H4 (cell line): ENCODE results near the gene TRPM3. TPM values are rescaled to one million over a fixed set of nuclear protein-coding genes. Genes with fewer than 3 reads are reported as not detected.
A peak's percentile ranks its signal among the peaks of the same experiment; 100 is the strongest.

Experiments used
- DNase-seq: peaks from one replicate; pipeline ENCODE4 v3.0.0-alpha.2; 2015; ENCODE audit warnings: low spot score
- total RNA-seq: library from RNA; depleted of rRNA; stranded (reverse); fragments of >200 nt; shearing (Covaris generic); gene quantifications from 2 replicates; pipeline ENCODE4 v1.2.3, GENCODE V29; 2014

The TRPM3 gene
- total RNA-seq, 1 experiment from 2014 or later = 0.14 TPM

GRCh38 chr9:70556771-70557170 lies 564.6 kb downstream of the TRPM3 start:
- DNase-seq = no peak

- DNase-seq = no peak
These were observed 566.5 kb downstream of the TRPM3 start for GRCh38 chr9:70554881-70555280.

- DNase-seq = peak; percentile 30
These were observed 567.4 kb downstream of the TRPM3 start for GRCh38 chr9:70553707-70554673.

GRCh38 chr9:70552561-70552960 lies 568.9 kb downstream of the TRPM3 start:
- no peak for DNase-seq

- DNase-seq = no peak
These were observed 569.6 kb downstream of the TRPM3 start for GRCh38 chr9:70551801-70552200.

- DNase-seq = peak; percentile 41
These were observed 570.0 kb downstream of the TRPM3 start for GRCh38 chr9:70551396-70551795.

GRCh38 chr9:70549926-70550325 lies 571.5 kb downstream of the TRPM3 start:
- DNase-seq = no peak

GRCh38 chr9:70542311-70542931 lies 579.0 kb downstream of the TRPM3 start:
- no peak for DNase-seq

GRCh38 chr9:70540016-70540415 lies 581.4 kb downstream of the TRPM3 start:
- DNase-seq = no peak

GRCh38 chr9:70539526-70539925 lies 581.9 kb downstream of the TRPM3 start:
- DNase-seq = no peak

- no peak for DNase-seq
These were observed 582.4 kb downstream of the TRPM3 start for GRCh38 chr9:70539001-70539400.

- no peak for DNase-seq
These were observed 584.3 kb downstream of the TRPM3 start for GRCh38 chr9:70537084-70537483.

- DNase-seq = no peak
These were observed 585.7 kb downstream of the TRPM3 start for GRCh38 chr9:70535546-70536323.

- DNase-seq = no peak
These were observed 587.0 kb downstream of the TRPM3 start for GRCh38 chr9:70534471-70534870.

GRCh38 chr9:70534061-70534460 lies 587.4 kb downstream of the TRPM3 start:
- DNase-seq = no peak

GRCh38 chr9:70533492-70533891 lies 587.9 kb downstream of the TRPM3 start:
- DNase-seq = no peak

- DNase-seq = no peak
These were observed 588.7 kb downstream of the TRPM3 start for GRCh38 chr9:70532716-70533115.

- DNase-seq = no peak
These were observed 590.1 kb downstream of the TRPM3 start for GRCh38 chr9:70531311-70531710.

GRCh38 chr9:70530716-70531115 lies 590.7 kb downstream of the TRPM3 start:
- DNase-seq = no peak

- DNase-seq = no peak
These were observed 591.6 kb downstream of the TRPM3 start for GRCh38 chr9:70529833-70530232.

- DNase-seq = no peak
These were observed 592.0 kb downstream of the TRPM3 start for GRCh38 chr9:70529377-70529776.

GRCh38 chr9:70526902-70527301 lies 594.5 kb downstream of the TRPM3 start:
- DNase-seq = no peak
